Keratinocyte (primary cell): ENCODE measurements around the gene TTC16. TPM values are rescaled to one million over a fixed set of nuclear protein-coding genes. Genes with fewer than 3 reads are reported as not detected.

Source experiments
- DNase-seq: peaks from one replicate; pipeline ENCODE4 v3.0.0-alpha.2; 2011; ENCODE audit warnings: low read depth, missing footprints, low spot score
- FAIRE-seq: peaks from 2 replicates; lab custom pipeline; 2011; peaks lifted over from hg19 to GRCh38; lab: Jason Lieb, UNC
- H2AFZ ChIP-seq: 2 replicates; pipeline ENCODE4 v1.6.0; 2012; ENCODE audit warnings: low read length, control low read depth, inconsistent platforms; ENCODE audit not compliant: control insufficient read depth
- H3K27ac ChIP-seq: 2 replicates; pipeline ENCODE4 v1.5.1; 2011; ENCODE audit warnings: low read length; ENCODE audit not compliant: control insufficient read depth, insufficient read depth
- H3K27me3 ChIP-seq: 3 replicates; pipeline ENCODE4 v1.6.0; 2011; ENCODE audit warnings: low read length; ENCODE audit not compliant: control insufficient read depth, insufficient read depth; ENCODE audit errors: extremely low read depth
- H3K36me3 ChIP-seq, 2 experiments: 2 replicates in 1 of 2; 3 replicates in 1 of 2; pipeline ENCODE4 v1.5.1; 2011; ENCODE audit warnings: low read length in 2 of 2, mild to moderate bottlenecking in 1 of 2; ENCODE audit not compliant: control insufficient read depth in 2 of 2, insufficient read depth in 2 of 2; ENCODE audit errors: extremely low read depth in 1 of 2
- H3K4me1 ChIP-seq: 3 replicates; pipeline ENCODE4 v1.5.1; 2011; ENCODE audit warnings: low read length; ENCODE audit not compliant: control insufficient read depth, insufficient read depth; ENCODE audit errors: extremely low read depth
- H3K4me2 ChIP-seq: 3 replicates; pipeline ENCODE4 v1.6.0; 2011; ENCODE audit warnings: low read depth, low read length; ENCODE audit not compliant: control insufficient read depth, insufficient read depth; ENCODE audit errors: extremely low read depth
- H3K4me3 ChIP-seq, 3 experiments: fragments of 200-600 bp in 1 of 3; sonication (generic) in 1 of 3; 2 replicates in 2 of 3; 3 replicates in 1 of 3; pipeline ENCODE4 v1.5.1; 2011 to 2016; ENCODE audit warnings: low read length in 3 of 3, mild to moderate bottlenecking in 3 of 3, control low read depth in 2 of 3, inconsistent platforms in 1 of 3, low read depth in 1 of 3, mixed read lengths in 1 of 3, mixed run types in 1 of 3, moderate library complexity in 1 of 3; ENCODE audit not compliant: control insufficient read depth in 2 of 3, insufficient read depth in 2 of 3; ENCODE audit errors: extremely low read depth in 1 of 3
- H3K79me2 ChIP-seq: 2 replicates; pipeline ENCODE4 v1.6.0; 2012; ENCODE audit warnings: low read length; ENCODE audit not compliant: control insufficient read depth, insufficient read depth
- H3K9ac ChIP-seq: 3 replicates; pipeline ENCODE4 v1.6.0; 2011; ENCODE audit warnings: low read length; ENCODE audit not compliant: control insufficient read depth, insufficient read depth; ENCODE audit errors: extremely low read depth
- H3K9me1 ChIP-seq: 3 replicates; pipeline ENCODE4 v1.6.0; 2011; ENCODE audit warnings: low read length; ENCODE audit not compliant: control insufficient read depth, insufficient read depth; ENCODE audit errors: extremely low read depth
- H3K9me3 ChIP-seq: 2 replicates; pipeline ENCODE4 v1.5.1; 2012; ENCODE audit warnings: low read depth, low read length; ENCODE audit not compliant: control insufficient read depth
- H4K20me1 ChIP-seq: 3 replicates; pipeline ENCODE4 v1.6.0; 2011; ENCODE audit warnings: low read length; ENCODE audit not compliant: control insufficient read depth, insufficient read depth; ENCODE audit errors: extremely low read depth
- CTCF ChIP-seq, 3 experiments: IDR thresholded peaks in 1 of 3; conservative IDR thresholded peaks in 1 of 3; optimal IDR thresholded peaks in 1 of 3; 2 replicates in 2 of 3; 3 replicates in 1 of 3; pipeline versions ENCODE3 to v1.5.1; 2011; ENCODE audit warnings: low read length in 3 of 3, mild to moderate bottlenecking in 3 of 3, moderate library complexity in 2 of 3, control low read depth in 1 of 3, inconsistent platforms in 1 of 3; ENCODE audit not compliant: insufficient read depth in 2 of 3; ENCODE audit errors: extremely low read depth in 1 of 3
- EZH2 ChIP-seq: IDR thresholded peaks from one replicate; pipeline ENCODE4 v1.6.1; 2012; ENCODE audit warnings: inconsistent platforms, mild to moderate bottlenecking, low read length, moderate library complexity
- dilution Hi-C: fragments of 300-500 bp; cut with MboI; formaldehyde crosslinking; loops from one replicate; pipeline ENCODE4 v1.7.0; 2020; ENCODE audit warnings: low sequenced_read_pairs; ENCODE audit not compliant: extremely low pct_ligation_motif_present
- polyA plus RNA-seq, 5 experiments: library from polyadenylated mRNA; depleted of rRNA in 3 of 5; stranded (reverse) in 3 of 5; stranded (forward) in 1 of 5; unstranded in 1 of 5; fragments of >200 nt; gene quantifications; 1 replicate in 1 of 5; 2 replicates in 3 of 5; 3 replicates in 1 of 5; pipeline versions ENCODE4 v1.2.1 to v1.2.3, GENCODE V29; 2011 to 2012; ENCODE audit warnings: missing spikeins in 2 of 5, low read depth in 1 of 5, low replicate concordance in 1 of 5

The TTC16 gene
- polyA plus RNA-seq, 1 donor (not counting 4 experiments of a cell fraction or from before 2014, with no cell fraction given) = not detected

GRCh38 chr9:127729522-127730256 lies 13.8 kb downstream of the TTC16 start:
- Histone ChIP-seq H3K79me2 (no peaks in the 10 kb centered on the region), H3K9me3 (no peaks in the 10 kb centered on the region), H3K36me3 (peaks cover 0 to 3% of the 10 kb centered on the region in 2 experiments), H3K4me3 (no peak overlapping the region), H3K4me2 (no peak overlapping the region), H3K9ac (no peak overlapping the region), H4K20me1 (no peaks in the 10 kb centered on the region), H2AFZ (no peak overlapping the region), H3K4me1 (peaks cover 7% of the 10 kb centered on the region), H3K27me3 (no peaks in the 10 kb centered on the region), H3K27ac (no peak overlapping the region), H3K9me1 (no peaks in the 10 kb centered on the region)
- dilution Hi-C loops = no loop called here
- FAIRE-seq (no peak), DNase-seq (no peak)
- no peak for TF ChIP-seq EZH2
- TF ChIP-seq CTCF (optimal IDR thresholded peaks at IDR 0.05 in 1 of 3, IDR thresholded peaks at IDR 0.05 in 1 of 3, conservative IDR thresholded peaks at IDR 0.05 in 1 of 3; ENCODE audit: extremely low read depth in 1 of 3, insufficient read depth in 2 of 3, low read length in 3 of 3) = no peak

GRCh38 chr9:127730262-127730661 lies 14.4 kb downstream of the TTC16 start:
- H3K9ac ChIP-seq = no peak overlapping the region
- dilution Hi-C loops = no loop called here
- no peak for TF ChIP-seq EZH2
- no peak for TF ChIP-seq CTCF (optimal IDR thresholded peaks at IDR 0.05 in 1 of 3, IDR thresholded peaks at IDR 0.05 in 1 of 3, conservative IDR thresholded peaks at IDR 0.05 in 1 of 3; ENCODE audit: extremely low read depth in 1 of 3, insufficient read depth in 2 of 3, low read length in 3 of 3)
- H3K9me3 ChIP-seq = no peaks in the 10 kb centered on the region
- no peak overlapping the region for H3K27ac ChIP-seq
- no peak overlapping the region for H2AFZ ChIP-seq
- H3K4me2 ChIP-seq = no peak overlapping the region
- no peaks in the 10 kb centered on the region for H3K79me2 ChIP-seq
- H4K20me1 ChIP-seq = no peaks in the 10 kb centered on the region
- H3K36me3 ChIP-seq = peaks cover 0 to 3% of the 10 kb centered on the region in 2 experiments
- DNase-seq (no peak), FAIRE-seq (no peak)
- H3K4me3 ChIP-seq = no peak overlapping the region
- no peaks in the 10 kb centered on the region for H3K9me1 ChIP-seq
- H3K4me1 ChIP-seq = peaks cover 7% of the 10 kb centered on the region
- no peaks in the 10 kb centered on the region for H3K27me3 ChIP-seq
